ENCODE results near the gene DCLK1.
A peak's percentile ranks its signal among the peaks of the same experiment; 100 is the strongest.

Gene DCLK1

DNA sequence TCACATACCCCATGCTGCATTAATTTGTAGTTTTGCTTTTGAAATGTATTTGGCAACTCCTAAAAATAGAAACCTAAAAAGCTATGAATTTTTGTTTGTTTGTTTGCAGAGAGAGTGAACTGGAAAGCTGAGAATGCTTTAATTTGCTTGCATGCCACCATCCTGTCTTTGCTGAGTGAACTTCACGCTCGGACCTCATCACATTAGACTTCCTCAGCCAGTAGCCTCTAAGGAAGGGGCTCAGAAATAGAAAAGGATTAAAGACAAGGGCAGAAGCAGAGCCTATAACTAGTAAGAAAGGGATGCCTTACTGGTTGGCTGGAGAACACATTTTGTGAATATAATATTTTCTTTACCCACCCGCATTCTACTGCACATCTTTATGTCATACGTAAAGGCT, 275.1 kb downstream of the DCLK1 start:
- no peak for DNase-seq

DNA sequence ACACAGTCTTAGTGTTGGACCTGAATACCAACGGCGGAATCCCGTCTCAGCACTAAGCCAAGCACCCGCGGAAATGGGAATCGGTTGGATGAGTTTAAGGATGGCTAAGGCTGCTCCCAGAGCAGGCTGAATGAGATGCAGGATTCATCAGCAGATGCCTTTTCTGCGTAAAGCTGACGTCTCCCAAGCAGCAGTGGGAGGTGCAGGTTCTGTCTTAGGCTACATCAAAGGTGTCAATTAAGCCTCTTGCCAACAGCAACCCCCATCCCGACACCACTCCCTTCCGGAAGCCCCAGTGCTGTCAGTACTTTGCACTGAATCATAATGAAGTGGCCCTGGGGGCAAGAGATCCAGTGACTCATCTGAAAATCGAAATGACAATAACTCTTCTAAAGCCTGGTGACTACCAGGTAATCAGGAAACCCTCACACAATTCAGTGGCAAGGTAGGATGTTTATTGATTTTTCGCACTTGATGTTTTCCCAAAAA, 275.6 kb downstream of the DCLK1 start:
- peak in 1 of 5 donors; percentile 3 for DNase-seq

DNA sequence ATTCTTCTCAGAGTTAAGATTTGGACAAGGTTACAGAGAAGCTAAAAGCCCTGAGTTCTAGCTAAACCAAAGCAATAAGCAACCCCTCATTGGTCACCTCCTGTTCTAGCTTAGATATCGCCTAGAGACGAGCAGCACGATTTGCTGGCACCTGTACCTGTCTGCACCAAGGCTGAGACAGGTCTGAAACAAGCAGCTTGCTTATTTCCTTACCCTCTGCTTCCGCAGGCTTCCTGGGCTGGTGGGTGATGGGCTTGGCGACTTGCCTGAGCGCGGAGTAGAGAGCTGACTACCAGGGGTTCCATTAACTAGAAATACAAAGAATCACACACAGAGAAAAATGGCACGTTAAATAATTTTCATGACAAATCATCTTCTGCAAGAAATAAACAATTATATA, 276.9 kb downstream of the DCLK1 start:
- no peak for DNase-seq

DNA sequence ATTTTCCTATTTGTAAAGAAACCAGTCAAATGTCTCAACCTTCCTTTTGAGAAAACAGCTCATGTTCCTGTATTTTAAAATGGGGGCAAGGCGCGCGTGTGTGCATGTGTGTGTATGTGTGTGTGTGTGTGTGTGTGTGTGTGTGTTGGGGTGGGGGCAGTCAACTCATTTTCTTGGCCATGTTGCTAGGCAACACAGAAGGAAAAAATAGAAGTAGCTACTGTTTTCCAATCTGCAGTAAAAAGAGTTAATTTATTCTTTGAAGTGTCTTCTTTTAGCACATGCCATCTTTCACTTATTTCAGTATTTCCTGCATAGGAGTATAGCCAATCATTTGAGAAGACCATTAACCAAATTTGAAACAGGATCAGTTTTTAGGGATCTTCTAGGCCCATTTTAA, 279.3 kb downstream of the DCLK1 start:
- DNase-seq, result no peak

DNA sequence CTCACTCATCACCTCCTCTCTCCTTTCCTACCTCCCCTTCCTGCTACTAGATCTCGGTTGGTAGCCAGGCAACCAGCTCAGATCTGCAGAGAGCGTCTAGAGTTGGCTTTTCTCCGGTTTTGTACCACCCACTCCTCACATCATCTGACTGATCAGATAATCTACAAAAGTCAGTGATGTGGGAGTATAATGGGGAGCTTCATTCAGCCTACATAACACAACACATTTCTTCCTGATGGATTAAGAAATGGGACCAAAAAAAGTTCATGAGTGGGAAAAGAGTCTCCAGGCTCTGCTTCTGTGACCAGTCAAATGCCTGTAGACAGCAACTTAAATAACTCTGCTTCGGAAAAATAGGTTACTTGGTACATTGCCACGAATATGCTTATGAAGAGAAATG, 279.8 kb downstream of the DCLK1 start:
- no peak for DNase-seq

- DNase-seq, result no peak
These were observed 280.6 kb downstream of the DCLK1 start for GRCh38 chr13:35850569-35850968.

- no peak for DNase-seq
These were observed 281.9 kb downstream of the DCLK1 start for GRCh38 chr13:35849256-35849644.

DNA sequence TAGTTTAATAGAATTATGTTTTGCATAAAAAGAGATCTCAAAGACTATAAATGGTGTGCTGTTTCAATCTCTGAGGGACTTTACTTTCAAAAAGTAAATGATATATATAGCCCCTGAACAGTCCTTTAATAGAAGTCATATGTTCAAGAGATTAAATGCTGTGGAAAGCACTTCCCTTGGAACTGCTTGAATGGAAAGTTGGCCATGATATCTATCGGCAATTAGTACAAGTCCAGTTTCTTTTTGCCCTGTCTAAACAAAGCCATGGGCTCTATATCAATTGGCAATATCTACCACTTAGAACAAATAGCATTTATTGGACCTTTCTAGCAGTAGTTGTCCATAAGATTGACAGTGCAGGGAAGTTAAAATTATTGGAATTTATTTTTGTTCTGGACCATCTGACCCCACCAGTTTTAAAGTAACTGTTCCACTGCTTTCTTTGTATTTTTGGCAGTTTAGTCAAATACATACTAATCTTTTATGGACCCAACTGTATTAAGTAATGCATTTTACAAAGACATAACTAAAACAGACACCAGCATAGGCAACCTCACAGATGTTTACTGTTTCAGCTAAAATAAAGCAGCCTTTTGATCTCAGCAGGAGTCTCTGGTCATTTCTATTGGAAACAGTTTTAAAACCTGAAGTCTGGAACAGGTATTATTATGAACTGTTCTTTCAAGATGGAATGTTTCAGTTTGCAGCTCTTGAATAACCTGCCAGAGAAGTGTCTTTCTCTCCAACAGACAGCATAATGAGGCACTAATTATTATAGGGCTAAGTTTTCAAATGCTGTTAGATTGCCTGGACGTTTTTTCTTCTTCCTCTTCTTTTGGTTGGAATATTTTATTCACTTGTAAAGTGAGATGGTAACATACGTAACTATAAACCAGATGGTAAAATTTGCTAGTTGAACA, 282.6 kb downstream of the DCLK1 start:
- no peak for DNase-seq

- no peak for DNase-seq
These were observed 287.9 kb downstream of the DCLK1 start for GRCh38 chr13:35843272-35843671.

- DNase-seq, result no peak
These were observed 290.1 kb downstream of the DCLK1 start for GRCh38 chr13:35841060-35841521.

- DNase-seq, result no peak
These were observed 291.4 kb downstream of the DCLK1 start for GRCh38 chr13:35839806-35840205.

DNA sequence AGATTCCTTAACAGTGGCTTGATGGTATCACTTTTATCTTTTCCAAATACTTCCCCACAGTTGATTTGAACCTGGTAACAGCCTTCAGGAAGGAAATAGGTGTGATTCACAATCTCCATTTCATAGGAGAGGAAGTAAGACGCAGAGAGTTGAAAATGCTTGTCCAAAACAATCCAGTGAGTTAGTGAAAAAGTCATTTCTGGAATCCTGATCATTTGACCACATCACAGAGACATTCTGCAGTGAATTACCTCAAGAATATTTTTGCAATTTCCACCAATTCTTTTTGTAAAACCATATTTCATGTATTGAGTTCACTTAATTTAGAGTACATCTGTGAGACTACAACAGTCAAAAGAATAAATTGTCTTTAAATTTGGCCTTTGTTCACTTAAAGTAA, 292.8 kb downstream of the DCLK1 start:
- DNase-seq, result no peak

DNA sequence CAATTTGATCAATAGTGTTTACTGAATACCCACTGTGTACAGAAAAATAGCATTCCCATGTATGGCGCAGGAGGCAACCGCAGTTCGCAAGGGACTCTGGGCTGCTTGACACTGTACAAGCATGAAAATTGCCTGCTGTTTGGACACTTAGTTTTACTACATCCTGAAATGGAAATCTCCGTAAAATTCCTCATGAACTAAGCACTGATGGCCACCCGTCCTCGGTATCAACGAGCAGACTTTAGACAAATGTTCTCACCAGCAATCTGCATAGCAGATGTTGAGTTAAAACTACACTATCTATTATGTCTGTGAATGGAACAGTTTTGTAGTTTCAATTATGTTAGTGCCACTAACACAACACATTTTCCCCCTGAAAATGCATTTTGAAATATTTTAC, 294.7 kb downstream of the DCLK1 start:
- DNase-seq, result no peak

GRCh38 chr13:35835989-35836388, 295.2 kb downstream of the DCLK1 start:
- no peak for DNase-seq

GRCh38 chr13:35833608-35834275, 297.4 kb downstream of the DCLK1 start:
- DNase-seq, result no peak

GRCh38 chr13:35833031-35833430, 298.2 kb downstream of the DCLK1 start:
- no peak for DNase-seq

DNA sequence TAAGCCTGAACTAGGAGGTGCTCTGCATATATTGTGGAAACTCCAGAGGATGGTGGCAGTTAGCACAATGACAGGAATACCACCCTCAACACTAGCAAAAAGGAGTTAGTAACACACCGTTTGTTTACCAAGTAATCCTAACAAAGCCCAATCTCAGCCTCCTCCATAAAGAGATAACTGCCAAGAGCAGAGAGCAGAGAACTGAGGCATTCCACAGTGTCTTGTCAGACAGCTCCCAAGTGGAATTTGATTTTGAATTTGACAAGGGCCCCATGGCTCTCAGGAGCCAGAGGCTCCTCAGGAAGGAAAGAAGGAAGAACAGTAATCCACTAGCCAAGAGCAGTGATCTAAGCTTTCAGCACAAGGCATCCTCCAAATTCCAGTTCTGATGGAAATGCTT, 298.6 kb downstream of the DCLK1 start:
- no peak for DNase-seq

- no peak for DNase-seq
These were observed 300.2 kb downstream of the DCLK1 start for GRCh38 chr13:35830850-35831450.

DNA sequence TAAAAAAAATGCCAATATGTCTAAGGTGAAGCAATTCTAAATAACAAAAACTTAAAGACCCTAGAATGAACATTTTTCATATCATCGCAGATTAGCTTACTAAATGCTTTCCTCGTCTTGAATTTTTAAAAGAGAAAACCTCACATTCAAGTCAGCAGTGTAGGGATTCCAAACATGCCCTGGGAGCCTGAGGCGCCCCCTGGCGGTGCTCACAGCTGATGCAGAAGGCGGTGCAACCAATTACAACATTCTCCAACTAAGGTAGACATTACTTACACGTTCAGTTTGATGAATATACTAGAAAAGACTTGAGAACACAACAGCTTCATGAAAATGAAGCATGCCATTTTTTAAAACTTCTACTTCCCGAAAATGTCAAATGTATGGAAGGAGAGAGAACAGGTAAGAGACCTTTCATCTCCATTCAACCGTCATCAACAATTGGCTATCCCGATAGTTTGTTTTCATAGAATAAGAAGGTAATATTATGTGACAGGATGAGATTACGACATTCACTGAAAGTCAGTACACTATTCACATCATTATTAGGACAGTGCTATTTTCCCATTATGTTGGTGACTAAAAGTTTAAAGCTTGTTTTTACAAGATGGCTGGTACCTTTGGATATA, 304.4 kb downstream of the DCLK1 start:
- no peak for DNase-seq

DNA sequence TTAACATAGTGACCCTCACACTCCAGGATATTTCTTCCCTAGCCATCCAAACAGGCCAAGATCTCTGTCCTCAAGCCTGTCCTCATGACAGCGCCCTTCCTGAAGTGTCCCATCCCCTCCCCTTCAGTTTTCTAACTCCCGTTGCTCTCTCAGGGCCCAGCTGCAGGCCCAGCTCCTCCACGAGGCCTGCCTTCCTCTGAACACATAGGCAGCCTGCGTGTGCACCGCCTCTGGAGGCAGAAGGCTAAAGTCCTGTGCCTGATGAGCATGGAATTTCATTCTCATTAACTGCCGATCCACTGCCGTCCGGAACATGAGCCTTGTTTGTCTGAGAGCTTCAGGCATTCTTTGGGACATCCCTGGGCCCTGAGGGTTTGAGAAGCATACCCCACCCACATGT, 306.4 kb downstream of the DCLK1 start:
- no peak for DNase-seq

DNA sequence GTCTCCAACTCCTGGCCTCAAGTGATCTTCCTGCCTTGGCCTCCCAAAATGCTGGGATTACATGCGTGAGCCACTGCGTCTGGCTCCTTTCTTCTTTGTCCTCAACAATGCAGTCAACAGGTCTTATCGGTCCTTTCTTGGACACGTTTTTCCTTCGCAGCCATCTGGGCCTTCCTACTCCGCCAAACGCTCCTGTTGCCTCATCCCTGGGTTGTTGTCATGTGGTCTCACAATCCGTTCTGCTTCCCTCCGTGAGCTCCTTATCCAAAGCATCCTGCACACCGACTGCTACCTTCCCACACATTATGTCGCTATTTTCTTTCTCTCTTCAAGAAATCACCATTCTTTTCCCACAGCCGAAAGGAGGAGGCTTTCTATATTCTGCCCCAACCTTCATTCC, 306.8 kb downstream of the DCLK1 start:
- DNase-seq, result no peak

- no peak for DNase-seq
These were observed 308.5 kb downstream of the DCLK1 start for GRCh38 chr13:35822666-35823065.

DNA sequence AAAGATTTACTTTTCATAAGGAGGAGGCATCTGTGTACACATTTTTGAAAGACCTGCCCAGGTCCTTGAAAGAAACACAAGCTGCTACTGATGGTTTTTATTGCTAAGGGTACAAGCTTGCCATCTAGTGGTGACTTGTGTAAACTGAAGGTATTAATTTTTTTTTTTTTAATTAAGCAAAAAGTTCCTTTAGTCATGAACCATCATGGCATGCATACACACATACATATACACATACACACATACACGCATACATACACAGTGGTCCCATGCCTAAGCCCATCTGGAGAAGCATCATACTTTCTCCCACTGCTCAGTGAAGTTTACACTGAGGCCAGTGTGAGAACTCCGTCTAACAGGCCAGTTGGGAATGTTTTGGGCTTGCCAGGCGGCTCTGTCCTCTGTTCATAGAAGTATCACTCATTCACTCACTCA, 312.5 kb downstream of the DCLK1 start:
- no peak for DNase-seq

All from T-helper 1 cell (primary cell).